Ishikawa (cell line): Measurements from ENCODE around the gene ARID1B.

Source experiments
- CEBPB ChIP-seq: IDR thresholded peaks from 2 replicates; pipeline ENCODE4 v1.6.1; 2012
- CREB1 ChIP-seq: IDR thresholded peaks from 2 replicates; pipeline ENCODE4 v1.6.1; 2012; ENCODE audit warnings: low read depth
- EGR1 ChIP-seq: IDR thresholded peaks from 2 replicates; pipeline ENCODE4 v1.6.1; 2012
- EP300 ChIP-seq: IDR thresholded peaks from 2 replicates; pipeline ENCODE4 v1.6.1; 2012; ENCODE audit warnings: borderline replicate concordance
- FOXM1 ChIP-seq: IDR thresholded peaks from 2 replicates; pipeline ENCODE4 v1.6.1; 2012; ENCODE audit warnings: low read depth, borderline replicate concordance
- MAX ChIP-seq: IDR thresholded peaks from 2 replicates; pipeline ENCODE4 v1.6.1; 2012
- NFIC ChIP-seq: IDR thresholded peaks from 2 replicates; pipeline ENCODE4 v1.6.1; 2012
- RAD21 ChIP-seq: IDR thresholded peaks from 2 replicates; pipeline ENCODE4 v1.6.1; 2012; ENCODE audit warnings: low read depth
- REST ChIP-seq: IDR thresholded peaks from 2 replicates; pipeline ENCODE4 v1.6.1; 2012; ENCODE audit warnings: low read depth, mild to moderate bottlenecking
- TAF1 ChIP-seq: IDR thresholded peaks from 2 replicates; pipeline ENCODE4 v1.6.1; 2012; ENCODE audit warnings: low read depth, mild to moderate bottlenecking
- TCF12 ChIP-seq: IDR thresholded peaks from 2 replicates; pipeline ENCODE4 v1.6.1; 2012; ENCODE audit warnings: low read depth
- TEAD4 ChIP-seq: IDR thresholded peaks from 2 replicates; pipeline ENCODE4 v1.6.1; 2012
- USF1 ChIP-seq: IDR thresholded peaks from 2 replicates; pipeline ENCODE4 v1.6.1; 2012
- YY1 ChIP-seq: IDR thresholded peaks from 2 replicates; pipeline ENCODE4 v1.6.1; 2012; ENCODE audit warnings: low read depth
- ZBTB7A ChIP-seq: IDR thresholded peaks from 2 replicates; pipeline ENCODE4 v1.6.1; 2012; ENCODE audit warnings: low read depth

The ARID1B gene

GRCh38 chr6:157162766-157163433 lies 385.7 kb downstream of the ARID1B start:
- TF ChIP-seq ZBTB7A (no peak), RAD21 (no peak)

GRCh38 chr6:157163434-157164159 lies 386.4 kb downstream of the ARID1B start:
- no peak for TF ChIP-seq CREB1
- no peak for TF ChIP-seq TAF1
- no peak for TF ChIP-seq EGR1
- TF ChIP-seq NFIC = no peak
- no peak for TF ChIP-seq ZBTB7A
- TF ChIP-seq TEAD4 = no peak
- no peak for TF ChIP-seq TCF12
- TF ChIP-seq RAD21 = no peak
- no peak for TF ChIP-seq MAX
- TF ChIP-seq YY1 = no peak
- no peak for TF ChIP-seq CEBPB
- TF ChIP-seq USF1 = no peak
- no peak for TF ChIP-seq REST
- TF ChIP-seq EP300 = no peak
- TF ChIP-seq FOXM1 = no peak

GRCh38 chr6:157164972-157165371 lies 387.8 kb downstream of the ARID1B start:
- TF ChIP-seq CREB1 (no peak), NFIC (no peak), TAF1 (no peak), MAX (no peak)

- TF ChIP-seq RAD21 (no peak), ZBTB7A (no peak), CREB1 (no peak), REST (no peak), EGR1 (no peak), CEBPB (no peak), USF1 (no peak), MAX (no peak), NFIC (no peak), FOXM1 (no peak), TAF1 (no peak)
Observed at GRCh38 chr6:157166784-157167183, 389.6 kb downstream of the ARID1B start.

GRCh38 chr6:157167837-157168236 lies 390.7 kb downstream of the ARID1B start:
- TF ChIP-seq RAD21 (no peak), TAF1 (no peak), CEBPB (no peak), MAX (no peak), EP300 (no peak), USF1 (no peak), REST (no peak), TCF12 (no peak), YY1 (no peak), FOXM1 (no peak), CREB1 (no peak), EGR1 (no peak), ZBTB7A (no peak), TEAD4 (no peak), NFIC (no peak)
